NCI-H146 (cell line): ENCODE results near the gene PROM2.

Experiments used
- DNase-seq: peaks from one replicate; lab custom pipeline; 2025; lab: John Stamatoyannopoulos, UW

Gene PROM2

DNA sequence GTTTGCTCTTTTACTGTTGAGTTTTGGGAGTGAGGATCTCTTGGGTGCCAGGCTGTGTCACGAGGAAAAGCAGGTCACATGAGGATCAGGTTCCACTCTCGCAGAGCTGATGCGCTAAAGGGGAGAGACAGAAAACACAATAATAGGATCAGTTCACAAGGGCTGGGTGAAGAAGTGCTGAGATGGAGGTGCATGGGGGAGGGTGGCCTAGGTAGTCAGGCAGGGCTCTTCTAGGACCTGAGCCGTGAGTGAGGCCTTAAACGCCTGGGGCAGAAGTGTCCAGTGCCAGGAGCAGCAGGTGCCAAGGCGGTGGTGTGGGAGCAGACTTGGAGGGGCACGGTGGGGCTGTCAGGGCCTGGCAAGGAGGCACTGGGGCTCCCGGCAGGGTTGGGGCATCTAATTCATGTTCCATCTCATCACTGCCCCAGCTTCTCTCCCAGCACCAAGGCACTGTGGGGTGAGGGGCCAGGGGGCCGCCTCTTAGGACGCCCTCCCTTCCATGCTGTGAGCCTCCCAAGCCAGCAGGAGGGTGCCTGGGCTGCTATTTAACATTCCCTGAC, 32.2 kb downstream of the PROM2 start:
- DNase-seq: no peak

DNA sequence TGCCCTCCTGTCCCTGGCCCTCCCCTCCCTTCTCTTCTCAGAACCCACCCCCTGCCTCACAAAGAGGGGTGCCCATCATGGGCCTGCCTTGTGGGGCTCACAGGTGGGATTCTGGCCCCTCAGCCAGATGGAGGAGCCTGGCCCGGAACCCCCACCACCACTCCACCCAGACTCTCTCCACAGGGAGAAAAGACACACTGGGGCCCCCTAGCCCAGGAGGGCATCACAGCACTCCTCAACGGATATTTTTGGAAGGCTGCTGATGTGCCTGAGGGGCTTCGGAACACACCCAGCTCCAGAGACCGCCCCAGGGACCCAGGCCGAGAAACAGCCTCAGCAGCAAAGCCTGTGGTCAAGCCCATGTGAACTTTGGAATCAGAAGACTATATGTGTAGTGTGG, 32.8 kb downstream of the PROM2 start:
- no peak for DNase-seq

DNA sequence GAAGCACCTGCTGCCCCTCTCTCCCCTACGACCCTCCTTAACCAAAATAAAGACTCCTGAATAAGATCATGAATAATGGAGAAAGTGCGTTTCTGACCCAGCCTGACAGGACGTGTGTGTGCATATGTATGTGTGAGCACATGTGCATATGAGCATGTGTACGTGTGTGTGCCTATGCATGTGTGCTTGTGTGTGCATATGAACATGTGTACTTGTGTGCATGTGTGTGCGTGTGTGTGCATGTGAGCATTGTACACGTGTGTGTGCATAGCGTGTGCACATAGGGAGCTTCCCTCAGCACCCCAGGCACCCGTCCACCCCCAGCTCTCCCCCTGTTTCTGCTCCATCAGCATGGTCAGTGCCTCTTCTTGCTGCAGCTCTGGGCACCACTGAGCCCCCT, 33.6 kb downstream of the PROM2 start:
- DNase-seq: no peak

DNA sequence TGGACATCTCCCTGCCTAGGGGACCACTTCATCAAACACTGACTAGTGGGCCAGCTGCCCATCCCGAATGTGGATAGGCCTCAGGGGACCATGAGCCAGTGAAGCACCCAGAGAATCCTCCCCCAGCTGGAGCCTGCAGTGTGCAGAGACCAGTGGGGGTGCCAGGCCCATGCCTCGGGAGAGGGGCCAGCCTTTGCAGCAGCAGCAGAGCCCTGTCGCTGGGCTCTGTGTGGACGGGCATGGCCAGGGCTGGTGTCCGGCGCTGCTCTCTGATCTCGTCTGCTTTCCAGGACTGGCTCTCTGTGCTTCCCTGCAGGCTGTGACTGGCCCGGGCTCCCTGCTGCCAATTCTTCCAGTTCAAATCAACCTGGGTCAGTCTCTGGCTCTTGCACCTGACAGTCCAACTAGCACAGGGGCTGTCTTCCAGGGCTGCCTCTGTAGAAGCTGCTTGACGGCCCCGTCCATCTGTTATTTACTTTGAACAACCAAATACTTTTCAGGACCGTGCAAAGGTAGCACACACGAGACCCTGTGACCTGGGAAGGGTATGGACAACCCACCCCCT, 34.3 kb downstream of the PROM2 start:
- DNase-seq: no peak

DNA sequence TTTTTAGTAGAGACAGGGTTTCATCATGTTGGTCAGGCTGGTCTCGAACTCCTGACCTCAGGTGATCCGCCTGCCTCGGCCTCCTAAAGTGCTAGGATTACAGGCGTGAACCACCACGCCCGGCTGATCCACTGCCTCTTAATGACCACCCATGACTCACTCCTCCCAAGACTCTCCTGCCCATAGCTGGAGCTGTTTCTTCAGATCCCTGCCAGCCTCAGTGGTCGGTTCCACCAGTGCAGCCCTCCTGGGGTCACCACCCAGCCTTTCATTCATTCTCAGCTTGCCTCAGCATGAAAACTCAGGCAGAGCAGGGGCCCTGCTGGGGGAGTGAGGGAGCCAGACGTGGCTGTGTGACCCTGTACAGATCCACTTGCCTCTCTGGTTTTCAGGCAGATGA, 35.4 kb downstream of the PROM2 start:
- no peak for DNase-seq

DNA sequence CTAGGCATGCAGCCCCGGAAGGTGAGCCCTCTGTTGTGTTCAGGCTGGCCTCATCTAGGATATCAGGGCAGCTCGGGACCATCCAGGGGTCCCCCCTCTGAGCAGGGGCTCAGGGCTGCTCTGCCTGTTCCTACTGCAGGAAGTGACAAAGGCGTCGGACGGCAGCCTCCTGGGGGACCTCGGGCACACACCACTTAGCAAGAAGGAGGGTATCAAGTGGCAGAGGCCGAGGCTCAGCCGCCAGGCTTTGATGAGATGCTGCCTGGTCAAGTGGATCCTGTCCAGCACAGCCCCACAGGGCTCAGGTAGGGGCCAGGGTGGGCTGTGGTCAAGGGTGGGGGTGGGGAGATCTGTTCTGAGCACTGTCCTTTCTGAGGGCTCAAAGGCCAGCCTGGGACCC, 36.0 kb downstream of the PROM2 start:
- DNase-seq: no peak

DNA sequence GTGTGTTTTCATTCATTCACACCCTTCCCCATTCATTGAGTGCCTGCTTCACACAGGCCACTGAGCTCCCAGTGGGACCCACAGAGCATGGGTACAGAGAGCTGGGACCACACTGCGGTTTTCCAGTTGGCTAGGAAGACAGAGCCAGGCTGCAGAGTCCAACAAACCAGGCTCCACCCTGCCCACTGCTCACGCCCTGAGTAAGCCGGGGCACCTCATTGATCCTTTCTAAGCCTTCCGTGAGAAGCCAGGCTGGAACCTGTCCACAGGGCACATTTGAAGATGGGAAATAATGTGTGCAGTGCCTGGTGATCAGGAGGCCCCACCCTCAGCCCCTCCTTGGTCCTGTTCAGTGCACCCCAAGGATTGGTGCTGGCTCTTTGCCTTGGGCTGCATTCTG, 36.4 kb downstream of the PROM2 start:
- DNase-seq: no peak

DNA sequence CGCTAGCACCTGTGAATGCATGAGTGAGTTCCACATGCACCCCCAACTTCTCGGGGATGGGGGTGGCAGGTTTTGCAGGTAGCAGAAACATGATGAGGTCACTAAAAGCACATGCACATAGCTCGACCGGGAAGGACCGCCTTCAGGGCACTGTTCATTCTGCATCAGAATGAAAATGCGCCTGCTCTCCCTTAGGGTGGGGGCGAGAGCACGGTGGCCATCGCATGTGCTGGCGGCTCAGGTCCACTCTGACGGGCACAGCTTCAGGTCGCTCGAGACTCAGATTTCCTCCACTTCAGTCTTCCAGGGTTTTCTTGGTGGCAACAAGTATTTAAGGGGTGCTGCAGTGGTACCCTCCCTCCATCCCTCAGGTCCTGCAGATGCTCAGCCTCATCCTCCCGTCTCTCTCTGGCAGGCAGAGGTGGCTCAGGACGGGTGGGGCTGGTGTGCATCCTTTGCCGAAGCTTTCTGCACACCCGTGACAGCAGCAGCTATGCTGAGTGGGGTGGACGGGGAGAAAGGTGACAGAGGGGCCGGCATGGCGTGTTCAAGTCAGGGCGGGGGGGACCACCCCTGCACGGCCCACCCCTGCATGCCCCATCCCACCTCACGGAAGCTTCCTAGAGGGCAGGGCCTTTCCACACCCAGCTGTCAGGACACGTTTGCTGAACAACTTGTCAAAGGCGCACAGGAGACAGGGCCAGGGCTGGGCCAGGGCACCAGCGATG, 37.7 kb downstream of the PROM2 start:
- no peak for DNase-seq

DNA sequence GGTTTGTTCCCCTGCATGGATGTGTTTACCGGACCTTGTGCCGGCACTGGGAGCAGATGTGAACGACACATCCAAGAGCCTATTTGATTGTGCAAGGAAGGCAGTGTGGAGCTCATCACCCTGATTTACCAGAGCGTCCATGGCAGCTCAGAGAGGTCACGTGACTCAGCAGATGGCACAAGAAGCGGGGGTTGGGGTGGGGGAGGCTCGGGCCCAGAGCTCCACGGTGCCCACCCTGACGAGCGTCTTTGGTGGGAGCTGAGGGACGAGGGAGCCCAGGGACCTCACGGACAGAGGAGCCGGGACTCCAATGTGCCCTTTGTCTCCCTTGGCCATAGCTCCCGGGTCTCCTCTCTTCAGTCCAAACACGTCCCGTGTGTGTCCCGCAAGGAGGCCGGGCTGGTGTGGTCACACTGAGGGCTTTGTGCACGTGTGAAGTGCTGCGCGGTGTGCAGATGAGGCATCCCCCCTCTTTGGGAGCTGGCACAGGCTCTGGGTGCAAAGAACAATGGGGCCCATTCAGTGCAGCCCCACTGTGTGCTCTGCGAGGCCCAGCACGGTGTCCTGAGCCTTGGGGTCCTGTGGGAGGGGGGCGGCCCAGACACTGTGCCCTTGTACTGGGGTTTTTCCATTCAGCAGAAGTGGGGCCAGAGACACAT, 38.4 kb downstream of the PROM2 start:
- no peak for DNase-seq

DNA sequence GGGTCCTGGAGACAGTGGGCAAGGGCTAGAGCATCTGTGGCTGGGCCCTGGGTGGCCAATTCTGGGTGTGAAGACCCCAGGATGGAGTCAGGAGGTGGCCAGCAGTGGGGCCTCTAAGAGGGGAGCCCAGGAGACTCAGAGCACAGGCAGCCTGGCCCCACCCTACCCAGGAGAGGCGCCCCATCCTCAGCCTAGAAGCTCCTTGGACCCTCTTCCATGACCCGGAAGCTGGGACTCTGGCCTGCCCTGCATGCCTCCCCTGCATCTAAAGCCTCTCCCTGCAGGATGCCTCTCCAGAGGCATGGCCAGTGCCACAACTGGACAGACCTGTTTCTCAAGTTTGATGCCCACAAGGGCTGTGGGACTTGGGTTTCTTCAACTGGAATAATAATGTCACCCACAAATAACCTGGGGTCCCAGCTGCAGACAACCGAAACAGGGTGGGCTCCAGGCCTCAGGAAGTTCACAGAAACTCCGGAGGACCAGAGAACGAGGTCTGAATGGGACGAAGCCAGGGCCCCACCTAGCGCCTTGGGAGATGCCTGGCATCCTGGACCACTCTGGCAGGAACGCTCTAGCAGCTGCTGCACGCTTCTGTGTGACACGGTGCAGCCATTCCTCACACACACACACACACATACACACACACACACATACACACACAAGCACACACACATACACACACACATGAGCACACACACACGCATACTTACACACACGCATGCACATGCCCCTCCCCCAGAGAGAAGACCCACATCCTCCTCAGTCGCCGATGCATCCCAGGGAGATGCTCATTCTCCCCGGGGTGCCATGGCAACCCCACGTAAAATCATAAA, 39.3 kb downstream of the PROM2 start:
- no peak for DNase-seq

DNA sequence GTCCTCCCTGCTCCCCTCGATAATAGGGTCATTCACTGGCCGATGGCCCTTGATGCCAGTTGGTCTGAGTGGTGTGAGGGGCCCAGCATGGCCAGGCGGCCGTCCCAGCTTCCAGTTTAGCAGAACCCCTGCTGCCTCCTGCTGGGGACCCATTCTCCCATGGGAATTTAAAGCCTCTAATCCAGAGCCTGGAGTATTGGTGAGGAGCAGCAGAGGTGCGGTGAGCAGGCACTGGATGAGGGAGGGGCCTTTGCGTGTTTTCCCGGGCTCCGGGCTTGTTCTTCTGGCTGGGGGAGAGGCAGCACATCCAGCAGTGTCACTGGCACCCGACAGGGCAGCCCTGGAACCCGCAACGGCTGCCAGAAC, 40.3 kb downstream of the PROM2 start:
- DNase-seq: no peak

DNA sequence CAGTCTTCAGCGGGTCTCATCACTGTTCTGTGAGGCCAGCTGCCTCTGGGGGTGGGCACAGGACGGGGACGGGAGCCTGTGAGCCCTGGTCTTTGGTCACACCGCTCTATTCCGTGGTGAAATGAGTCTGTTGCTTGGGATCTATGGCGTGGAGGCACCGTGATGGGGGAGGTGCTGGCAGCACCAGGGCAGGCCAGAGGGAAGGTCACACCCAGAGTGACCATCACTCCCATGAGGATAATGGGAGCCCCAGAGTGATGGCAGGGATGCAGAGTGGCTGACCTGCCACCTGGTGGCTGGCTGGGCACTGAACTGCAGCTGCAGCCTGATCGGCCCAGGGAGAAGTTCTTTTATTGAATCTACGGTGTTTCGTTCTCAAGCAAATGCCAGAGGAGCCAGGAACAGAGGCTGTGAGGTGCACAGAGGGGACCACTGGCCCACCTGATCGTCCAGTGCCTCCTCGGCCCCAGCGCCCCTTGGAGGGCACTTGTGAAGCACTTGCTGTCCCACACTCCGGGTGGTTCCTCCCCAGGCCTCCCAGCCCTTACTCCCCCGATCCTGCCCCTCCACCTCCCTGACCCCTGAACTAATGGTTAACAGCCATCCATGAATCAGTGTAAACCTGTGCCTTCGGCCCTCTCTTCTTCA, 40.8 kb downstream of the PROM2 start:
- DNase-seq: peak; percentile 49

DNA sequence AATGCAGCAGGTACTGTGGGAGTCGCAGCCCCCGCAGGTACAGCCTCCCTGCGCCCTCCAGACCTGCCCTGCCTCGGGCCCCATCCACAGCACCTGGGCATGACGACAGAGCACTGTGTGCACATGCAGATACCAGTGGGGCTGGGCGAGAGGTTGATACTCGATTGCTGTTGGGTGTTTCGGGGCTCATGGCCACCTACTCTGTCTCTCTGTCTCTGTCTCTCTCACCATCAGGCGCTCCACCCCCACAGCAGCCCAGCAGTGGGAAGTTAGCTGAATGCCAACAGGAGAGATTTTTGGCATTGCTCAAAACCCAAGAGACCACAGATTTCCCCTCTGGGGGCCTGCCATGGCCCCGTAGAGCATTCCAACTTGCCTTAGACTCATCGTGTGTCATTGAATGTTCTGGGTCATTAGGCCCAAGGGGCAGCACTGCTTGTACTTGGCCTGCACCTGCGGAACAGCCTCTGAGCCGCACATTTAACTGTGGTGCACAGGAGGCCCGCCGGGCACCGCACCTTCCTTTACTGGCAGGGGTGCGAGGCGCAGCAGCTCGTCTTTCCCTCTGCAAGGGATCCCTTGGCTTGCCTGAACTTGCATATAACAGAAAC, 41.7 kb downstream of the PROM2 start:
- no peak for DNase-seq

DNA sequence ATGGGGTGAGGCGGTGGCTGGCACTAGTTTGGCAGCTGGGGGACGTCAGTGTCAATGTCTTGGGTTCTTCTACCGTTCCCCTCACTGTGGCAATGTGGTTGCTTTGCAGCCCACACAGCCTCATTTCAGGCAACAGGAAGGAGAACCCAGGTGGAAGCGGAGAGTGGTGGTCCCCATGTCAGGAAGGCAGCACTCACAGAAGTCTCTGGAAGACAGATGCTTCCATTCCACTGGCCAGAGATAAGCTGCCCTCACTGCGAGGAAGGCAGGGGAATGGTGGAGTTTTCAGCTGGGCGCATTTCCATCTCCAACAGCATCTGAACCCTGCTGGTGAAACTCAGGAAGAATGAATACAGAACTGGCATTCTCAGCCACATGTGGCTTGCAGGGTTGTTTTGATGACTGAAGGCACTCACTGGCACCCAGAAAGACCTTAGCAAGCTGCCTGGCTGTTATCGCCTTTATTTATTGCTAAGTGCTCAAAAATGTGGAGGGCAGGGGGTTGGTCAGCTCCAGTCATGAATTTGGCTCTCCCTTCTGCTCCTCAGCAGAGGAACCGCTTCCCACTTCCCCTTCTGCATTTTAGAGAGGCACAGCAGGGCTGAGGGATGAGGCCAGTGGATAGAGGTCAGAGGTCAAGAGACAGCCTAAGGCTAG, 42.3 kb downstream of the PROM2 start:
- no peak for DNase-seq

DNA sequence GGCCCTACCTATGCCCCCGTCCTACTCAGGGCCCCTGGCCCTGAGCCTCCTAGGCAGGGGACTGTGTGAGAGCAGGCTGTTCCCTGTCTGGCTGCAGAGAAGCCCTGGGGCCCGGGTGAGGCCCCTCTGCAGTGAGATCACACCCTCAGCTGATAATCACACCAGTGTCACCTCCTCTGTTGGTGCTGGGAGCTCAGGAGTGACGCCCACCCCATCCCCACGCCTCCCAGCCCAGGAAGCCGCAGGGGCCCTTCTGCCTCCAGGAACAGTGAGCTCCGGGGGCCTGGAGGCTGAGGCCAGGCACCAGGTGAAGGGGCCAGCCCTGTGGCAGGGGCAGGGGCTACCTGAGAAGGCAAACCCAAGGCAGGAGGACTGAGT, 42.9 kb downstream of the PROM2 start:
- no peak for DNase-seq

DNA sequence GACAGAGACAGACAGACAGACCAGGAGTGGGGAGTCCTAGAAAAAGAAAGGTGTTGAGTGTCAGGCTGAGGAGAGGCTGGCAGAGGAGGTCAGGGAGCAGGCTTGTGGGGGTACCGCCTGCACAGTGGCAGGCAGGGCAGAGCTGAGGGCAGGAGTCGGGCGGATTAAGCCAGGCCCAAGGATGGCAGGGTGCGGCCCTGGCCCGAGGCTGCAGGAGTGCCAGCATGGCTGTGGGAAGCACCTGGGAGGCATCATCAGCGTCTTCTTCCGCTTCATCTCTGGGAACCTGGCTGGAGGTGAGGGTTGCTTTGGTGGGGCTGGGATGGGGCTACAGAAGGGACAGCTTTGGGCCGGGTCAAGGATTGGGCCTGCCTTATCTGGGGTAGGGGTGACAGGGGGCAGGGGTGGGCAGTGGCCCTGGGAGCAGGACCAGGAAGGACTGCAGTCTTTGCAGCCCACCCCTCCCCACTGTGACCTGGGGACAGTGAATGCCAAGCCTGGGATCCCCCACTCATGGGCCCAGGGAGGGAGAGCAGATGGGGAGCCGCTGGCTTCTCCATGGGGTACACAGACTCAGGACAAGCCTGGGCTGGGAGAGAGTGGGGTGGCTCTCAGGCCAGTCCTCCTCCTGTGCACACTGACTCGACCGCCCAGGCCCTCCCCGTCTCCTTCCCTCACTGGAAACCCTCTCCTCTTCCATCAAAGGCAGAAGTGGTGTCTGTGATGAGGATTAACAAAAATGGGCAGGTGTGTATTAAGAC, 43.6 kb downstream of the PROM2 start:
- DNase-seq: no peak

DNA sequence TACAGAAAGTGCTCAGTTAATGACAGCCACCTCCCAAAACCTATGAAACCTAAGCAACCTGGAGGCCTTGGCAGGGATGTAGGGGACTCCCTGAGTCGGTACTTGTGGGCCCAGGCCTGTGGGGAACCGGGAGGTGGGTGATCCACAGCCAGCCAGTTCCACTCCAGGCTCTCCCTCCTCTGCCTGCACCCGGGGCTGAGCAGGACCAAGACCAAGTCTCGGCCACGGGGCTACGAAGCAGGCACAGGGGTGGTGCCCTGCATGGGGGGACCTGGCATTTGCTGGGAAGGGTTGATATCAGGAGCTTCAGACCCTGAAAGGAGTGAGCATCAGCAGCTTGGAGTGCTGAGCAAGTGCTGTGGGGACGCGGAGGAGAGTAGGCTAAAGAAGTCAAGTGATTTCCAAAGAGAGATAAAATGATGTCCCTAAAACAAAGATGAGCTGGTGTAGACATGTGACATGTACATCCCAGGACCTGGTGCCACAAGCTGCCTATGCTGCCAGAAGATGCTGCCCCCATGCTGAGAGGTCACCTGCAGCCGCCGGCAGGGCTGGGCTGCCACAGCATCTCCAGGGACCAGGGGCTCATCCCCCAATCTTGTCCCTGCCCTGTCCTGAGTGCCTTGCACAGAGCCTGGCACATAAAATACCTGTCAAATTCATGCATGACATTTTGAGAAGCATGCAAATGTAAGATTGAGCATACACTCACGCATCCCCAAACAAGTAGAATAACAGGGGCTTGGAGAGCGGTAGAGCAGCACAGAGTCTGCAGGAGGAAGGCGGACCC, 44.4 kb downstream of the PROM2 start:
- no peak for DNase-seq

DNA sequence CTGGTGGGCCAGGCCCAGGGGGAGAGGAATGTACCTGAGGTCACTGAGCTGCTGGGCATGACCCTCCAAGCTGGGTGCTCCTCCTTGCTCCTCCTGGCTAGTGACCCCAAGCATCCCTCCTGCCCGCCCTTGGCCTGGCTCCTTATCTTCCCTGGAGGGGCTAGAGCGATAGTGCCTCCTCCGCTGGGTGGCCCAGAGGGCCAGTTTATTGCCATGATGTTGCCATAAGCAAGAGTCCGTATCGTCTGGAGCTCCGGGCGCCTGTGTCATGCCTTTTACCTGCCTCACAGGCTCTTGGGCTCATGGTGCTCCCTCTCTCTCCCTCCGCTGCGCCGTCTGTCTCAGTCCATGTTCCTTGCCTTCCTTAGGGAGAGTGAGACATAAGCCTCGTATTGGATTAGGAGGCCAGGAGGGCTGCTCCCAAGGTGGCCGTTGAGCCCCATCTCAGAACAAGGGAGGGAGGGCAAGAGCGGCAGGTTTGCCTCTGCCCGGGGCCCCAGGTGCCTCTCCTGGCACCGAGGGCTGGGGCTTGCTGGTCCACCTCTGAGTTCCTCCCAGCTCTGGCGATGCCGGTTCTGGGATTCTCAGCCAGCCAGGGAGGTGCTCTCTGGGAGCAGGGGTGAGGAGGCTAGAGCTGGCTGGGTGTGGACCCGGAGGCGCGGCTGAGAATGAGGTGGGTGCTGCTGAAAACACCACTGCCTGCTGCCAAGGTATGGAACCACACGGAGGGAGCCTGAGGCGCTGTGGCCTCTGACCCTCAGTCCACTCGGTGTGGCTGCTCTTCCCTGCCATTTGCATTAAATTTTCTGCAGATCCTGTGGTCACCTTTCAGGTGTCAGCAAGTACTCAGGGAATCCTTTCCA, 45.5 kb downstream of the PROM2 start:
- DNase-seq: no peak

DNA sequence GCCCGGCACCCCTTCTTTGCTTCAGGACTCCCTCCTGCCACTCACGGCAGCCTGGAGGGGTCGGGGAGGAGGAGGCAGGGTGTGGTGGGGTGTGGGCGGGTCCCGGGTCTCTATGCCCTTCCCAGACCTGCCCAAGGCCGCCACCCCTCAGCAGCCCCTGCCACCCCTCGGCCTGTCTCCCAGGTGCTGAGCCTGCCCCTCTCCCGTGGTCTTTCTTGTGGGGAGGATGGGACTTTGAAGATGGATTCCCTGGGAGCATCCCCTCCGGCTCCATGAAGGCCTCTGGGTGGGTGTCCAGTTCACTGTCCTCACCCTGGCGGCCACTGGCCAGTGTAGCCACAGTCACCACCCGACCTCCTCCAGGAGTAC, 46.1 kb downstream of the PROM2 start:
- DNase-seq: no peak
